Subcutaneous adipose tissue (tissue), 4 donors: ENCODE measurements around the gene GRXCR2. TPM values are rescaled to one million over a fixed set of nuclear protein-coding genes. Genes with fewer than 3 reads are reported as not detected.

Experiments used
- total RNA-seq, 4 donors: library from RNA; depleted of rRNA; stranded (reverse); fragments of >200 nt; gene quantifications; one replicate each; pipeline ENCODE4 v1.1.0, GENCODE V29; 2016
- TF ChIP-seq, protein P1 (sequence below): fragments of 450-650 bp; IDR thresholded peaks from one replicate; pipeline ENCODE4 v1.5.1; 2016; ENCODE audit warnings: low read depth, mild to moderate bottlenecking, control low read depth, antibody characterized with exemption, moderate library complexity

GRXCR2 gene
- total RNA-seq, 4 donors from 2014 or later, result not detected

DNA sequence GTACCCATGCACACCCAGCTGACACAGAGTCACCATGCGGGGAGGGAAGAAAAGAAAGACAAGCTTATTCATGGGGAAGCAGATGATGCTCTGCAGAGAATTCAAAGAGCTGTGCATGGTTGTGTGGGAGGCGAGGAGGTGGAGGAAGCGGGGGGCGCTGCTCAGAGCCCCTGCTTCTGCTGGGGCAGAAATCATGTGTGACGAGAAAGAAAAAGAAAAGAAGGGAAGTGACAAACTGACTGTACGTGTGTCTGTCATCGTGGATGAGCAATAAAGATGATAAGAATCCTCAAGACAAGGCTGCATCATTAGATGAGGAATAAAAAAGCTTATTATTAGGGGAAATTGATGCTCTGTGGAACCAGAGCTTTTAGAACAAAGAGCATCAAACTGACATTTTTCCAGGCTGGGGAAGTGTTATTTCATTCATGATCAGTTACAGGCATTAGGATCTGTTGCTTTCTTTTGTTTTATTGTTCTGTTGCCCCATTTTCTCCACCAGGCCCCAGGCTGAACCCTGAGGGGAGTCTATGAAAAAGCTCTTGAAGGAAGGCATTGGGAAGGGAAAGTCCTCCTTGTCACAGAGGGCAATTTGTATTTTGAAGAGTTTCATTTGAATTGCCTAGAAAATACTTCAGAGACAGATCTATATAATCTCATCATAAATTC is 43.3 kb upstream of the GRXCR2 start:
- TF ChIP-seq, protein P1, sequence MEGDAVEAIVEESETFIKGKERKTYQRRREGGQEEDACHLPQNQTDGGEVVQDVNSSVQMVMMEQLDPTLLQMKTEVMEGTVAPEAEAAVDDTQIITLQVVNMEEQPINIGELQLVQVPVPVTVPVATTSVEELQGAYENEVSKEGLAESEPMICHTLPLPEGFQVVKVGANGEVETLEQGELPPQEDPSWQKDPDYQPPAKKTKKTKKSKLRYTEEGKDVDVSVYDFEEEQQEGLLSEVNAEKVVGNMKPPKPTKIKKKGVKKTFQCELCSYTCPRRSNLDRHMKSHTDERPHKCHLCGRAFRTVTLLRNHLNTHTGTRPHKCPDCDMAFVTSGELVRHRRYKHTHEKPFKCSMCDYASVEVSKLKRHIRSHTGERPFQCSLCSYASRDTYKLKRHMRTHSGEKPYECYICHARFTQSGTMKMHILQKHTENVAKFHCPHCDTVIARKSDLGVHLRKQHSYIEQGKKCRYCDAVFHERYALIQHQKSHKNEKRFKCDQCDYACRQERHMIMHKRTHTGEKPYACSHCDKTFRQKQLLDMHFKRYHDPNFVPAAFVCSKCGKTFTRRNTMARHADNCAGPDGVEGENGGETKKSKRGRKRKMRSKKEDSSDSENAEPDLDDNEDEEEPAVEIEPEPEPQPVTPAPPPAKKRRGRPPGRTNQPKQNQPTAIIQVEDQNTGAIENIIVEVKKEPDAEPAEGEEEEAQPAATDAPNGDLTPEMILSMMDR, result no peak

DNA sequence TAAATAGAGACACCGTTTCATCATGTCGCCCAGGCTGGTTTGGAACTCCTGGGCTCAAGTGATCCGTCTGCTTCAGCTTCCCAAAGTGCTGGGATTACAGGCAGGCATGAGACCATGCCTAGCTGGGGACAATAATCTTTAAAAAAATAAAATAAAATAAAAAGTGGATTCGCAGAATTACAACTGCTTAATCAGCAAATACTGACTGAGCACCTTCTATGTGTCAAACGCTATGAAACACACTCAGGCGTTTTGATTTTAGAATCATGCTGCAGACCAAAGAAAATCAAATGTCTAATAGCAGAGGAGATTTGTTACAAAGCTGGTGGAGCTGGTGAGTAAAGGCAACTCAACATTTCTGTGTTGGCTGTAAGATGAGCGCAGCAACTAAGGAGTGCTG is 40.9 kb upstream of the GRXCR2 start:
- TF ChIP-seq, protein P1, result no peak

DNA sequence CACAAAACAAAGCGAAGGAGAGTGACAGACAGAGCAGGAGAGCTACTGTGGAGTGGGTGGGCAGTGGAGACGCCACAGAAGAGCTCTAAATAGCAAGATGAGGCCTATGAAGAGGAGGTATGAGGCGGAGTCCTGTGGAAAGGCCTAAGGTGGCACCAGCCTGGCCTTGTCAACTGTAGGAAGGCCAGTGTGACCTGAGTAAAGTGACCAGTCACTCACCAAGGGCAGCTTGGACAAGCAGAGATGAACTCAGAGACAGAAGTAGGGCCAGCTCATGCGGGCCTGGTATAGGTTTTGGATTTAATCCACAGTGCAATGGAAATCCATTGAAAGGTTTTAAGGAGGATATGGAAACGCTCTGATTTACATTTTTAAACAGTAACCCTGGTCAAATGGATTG is 39.8 kb upstream of the GRXCR2 start:
- TF ChIP-seq, protein P1, result no peak

DNA sequence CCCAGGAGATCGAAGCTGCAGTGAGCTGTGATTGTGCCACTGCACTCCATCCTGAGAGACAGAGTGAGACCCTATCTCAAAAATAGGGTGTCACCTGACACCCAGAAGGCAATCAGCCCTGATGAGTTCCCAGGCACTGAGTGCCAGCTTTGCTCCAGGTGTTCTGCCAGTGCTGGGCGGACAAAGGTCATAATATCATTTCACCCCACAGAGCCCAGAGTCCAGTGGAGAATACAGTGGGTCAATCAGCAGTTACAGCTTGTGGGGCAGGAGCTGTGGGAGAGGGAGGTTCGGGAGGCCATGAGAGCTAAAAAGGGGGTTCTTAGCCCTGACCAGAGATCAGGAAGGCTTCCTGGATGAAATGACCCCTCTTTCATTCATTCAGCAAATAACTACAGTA is 39.2 kb upstream of the GRXCR2 start:
- TF ChIP-seq, protein P1, result no peak

DNA sequence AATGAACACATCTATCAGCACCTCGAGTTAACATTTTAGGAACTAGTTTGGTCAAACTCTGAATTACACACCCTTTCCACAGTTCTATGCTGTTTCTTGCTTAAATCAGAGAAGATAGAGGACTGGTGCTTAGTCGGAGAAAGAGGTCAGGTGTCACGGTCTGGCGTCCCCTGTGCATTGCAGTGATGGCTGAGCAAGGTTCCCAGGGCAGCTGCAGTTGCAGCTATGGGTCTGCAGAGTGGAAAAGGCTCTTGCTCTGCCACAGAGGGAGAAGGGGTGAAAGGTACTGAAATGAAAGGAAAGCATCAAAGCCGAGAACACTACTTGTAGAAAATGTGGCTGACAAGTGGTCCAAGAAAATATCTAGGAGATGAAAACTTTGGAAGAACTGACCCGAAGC is 38.4 kb upstream of the GRXCR2 start:
- TF ChIP-seq, protein P1, result no peak

DNA sequence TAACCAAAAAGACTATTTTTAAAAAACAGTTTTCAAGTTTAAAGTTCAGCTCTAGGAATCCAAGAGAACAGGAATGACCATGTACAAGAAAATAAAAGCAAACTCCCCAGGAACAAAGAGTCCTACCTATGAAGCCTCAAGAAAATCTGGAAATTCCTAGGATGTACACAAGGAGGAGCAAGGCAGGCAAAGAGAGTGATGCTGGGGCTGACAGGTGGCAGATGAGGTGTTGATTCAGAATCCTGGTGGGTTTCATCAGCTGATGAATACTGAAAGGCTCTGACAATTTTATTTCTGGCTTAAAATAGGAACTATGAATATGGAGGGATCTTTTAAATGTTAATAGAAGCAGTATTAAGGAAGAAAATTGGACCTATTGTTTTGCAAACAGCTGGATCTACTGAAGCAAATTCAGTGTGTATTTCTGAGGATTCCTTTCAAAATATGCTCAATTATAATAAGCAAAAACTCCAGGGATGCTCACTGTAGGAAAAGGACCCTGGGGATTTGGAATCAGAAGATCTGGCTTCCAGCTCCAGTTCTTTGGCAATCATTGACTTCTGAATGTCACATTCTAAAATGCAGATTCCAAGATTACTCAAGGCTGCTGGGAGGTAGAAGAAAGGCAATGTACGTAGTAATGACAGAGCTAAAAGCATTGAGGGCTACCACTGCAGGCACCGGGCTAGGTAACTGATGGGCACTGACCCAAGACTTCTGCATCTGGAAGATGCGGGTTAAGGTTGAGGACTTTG is 35.6 kb upstream of the GRXCR2 start:
- TF ChIP-seq, protein P1, result no peak

DNA sequence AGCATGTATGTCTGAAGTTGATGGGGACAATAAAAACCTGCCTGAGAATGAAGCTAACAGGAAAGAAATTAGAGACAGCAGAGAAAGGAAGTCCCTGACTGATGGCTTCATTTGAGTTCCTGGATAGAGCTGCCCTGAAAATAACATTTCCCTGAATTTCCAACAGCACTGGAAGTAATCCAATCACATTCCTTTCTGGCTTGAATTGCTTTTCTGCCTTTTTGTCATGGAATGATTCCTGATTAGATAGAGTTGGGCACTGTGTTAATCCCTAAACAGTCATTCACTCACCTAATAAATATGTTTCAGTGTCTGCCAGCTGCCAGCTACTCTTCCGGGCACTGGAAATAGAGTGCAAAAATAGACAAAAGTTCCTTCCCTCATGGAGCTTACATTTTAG is 33.6 kb upstream of the GRXCR2 start:
- TF ChIP-seq, protein P1, result no peak
